Stomach (tissue), 9 donors: ENCODE results near the gene VPS4B. TPM values are rescaled to one million over a fixed set of nuclear protein-coding genes. Genes with fewer than 3 reads are reported as not detected.

Experiments
- DNase-seq, 2 donors: peaks; one replicate each; pipeline versions ENCODE4 v3.0.0 to v3.0.0-alpha.2; 2013 to 2019
- H3K27ac ChIP-seq, 5 donors: fragments of 200-600 bp in 4 of 5; sonication (generic) in 4 of 5; one replicate each; pipeline ENCODE4 v1.5.1; 2013 to 2019; ENCODE audit warnings: mild to moderate bottlenecking in 1 of 5, moderate library complexity in 1 of 5
- H3K27me3 ChIP-seq, 3 donors: fragments of 200-600 bp; sonication (generic); one replicate each; pipeline ENCODE4 v1.5.1; 2017 to 2019; ENCODE audit warnings: mixed run types in 1 of 3
- H3K36me3 ChIP-seq, 4 donors: fragments of 200-600 bp; sonication (generic); 1 replicate in 3 of 4; 2 replicates in 1 of 4; pipeline ENCODE4 v1.5.1; 2016 to 2019
- H3K4me1 ChIP-seq, 4 donors: fragments of 200-600 bp; sonication (generic); one replicate each; pipeline ENCODE4 v1.5.1; 2016 to 2019
- H3K4me3 ChIP-seq, 4 donors: fragments of 200-600 bp; sonication (generic) in 3 of 4; one replicate each; pipeline ENCODE4 v1.5.1; 2016 to 2019; ENCODE audit warnings: mild to moderate bottlenecking in 1 of 4
- H3K9me3 ChIP-seq, 4 donors: fragments of 200-600 bp; sonication (generic); one replicate each; pipeline ENCODE4 v1.5.1; 2016 to 2019
- EP300 ChIP-seq: sonication (generic); formaldehyde crosslinking; IDR thresholded peaks from one replicate; pipeline ENCODE4 v1.6.1; 2017; ENCODE audit warnings: antibody characterized with exemption
- POLR2A ChIP-seq, 4 donors: fragments of 450-650 bp; IDR thresholded peaks; one replicate each; pipeline ENCODE4 v1.6.1; 2016; ENCODE audit warnings: antibody characterized with exemption in 4 of 4, control low read depth in 2 of 4, mild to moderate bottlenecking in 1 of 4, moderate library complexity in 1 of 4
- POLR2AphosphoS5 ChIP-seq, 3 donors: sonication (generic); formaldehyde crosslinking; IDR thresholded peaks; one replicate each; pipeline ENCODE4 v1.6.1; 2016; ENCODE audit warnings: antibody characterized with exemption in 3 of 3
- whole genome bisulfite sequencing, 5 donors: extraction: QIAGEN DNeasy Blood & Tissue Kit in 3 of 5; methylation state at CpG; one replicate each; pipeline versions ENCODE4 v1.1.5 to v1.1.7; 2013 to 2018; 5-methylcytosine and 5-hydroxymethylcytosine counted together
- intact Hi-C: fragments of 100-400 bp; cut with DNase I; formaldehyde crosslinking; loops from one replicate; pipeline ENCODE4 v1.15.1; 2023; ENCODE audit warnings: low total_unique reads
- polyA plus RNA-seq, 3 donors: library from polyadenylated mRNA; stranded (reverse); fragments of 200-250 nt; gene quantifications; one replicate each; pipeline ENCODE4 v1.2.3, GENCODE V29; 2013
- total RNA-seq, 5 donors: library from RNA; depleted of rRNA; stranded (reverse); fragments of >200 nt; gene quantifications; one replicate each; pipeline versions ENCODE4 v1.1.0 to v1.2.3, GENCODE V29; 2014 to 2016
- TF ChIP-seq, protein P1 (sequence below), 7 experiments: fragments of 450-650 bp in 4 of 7; fragments of 200-600 bp in 3 of 7; sonication (generic) in 3 of 7; IDR thresholded peaks; one replicate each; pipeline ENCODE4 v1.5.1; 2016 to 2019; ENCODE audit warnings: antibody characterized with exemption in 7 of 7, control low read depth in 2 of 7, mild to moderate bottlenecking in 1 of 7
- donor health status: healthy with polysubstance abuse.
- donor health status: Bipolar disorder and iron deficiency.
- donor health status: healthy.

VPS4B gene
- total and polyA plus RNA-seq, 8 donors, result 11.3 to 108 (median 30.8) TPM

DNA sequence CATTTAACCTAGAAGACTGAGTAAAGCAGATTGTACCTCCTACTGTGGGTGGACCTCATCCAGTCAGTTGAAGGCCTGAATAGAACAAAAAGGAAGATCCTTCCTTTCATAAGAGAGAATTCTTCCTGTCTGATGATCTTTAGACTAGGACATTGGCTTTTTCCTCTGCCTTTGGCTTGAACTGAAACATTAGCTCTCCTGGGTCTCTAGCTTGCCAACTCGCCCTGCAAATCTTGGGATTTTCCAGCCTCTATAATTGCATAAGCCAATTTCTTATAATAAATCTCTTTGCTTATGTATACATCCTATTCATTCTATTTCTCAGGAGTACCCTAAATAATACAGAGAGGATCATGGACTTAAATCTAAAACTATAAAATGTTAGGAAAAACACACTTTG, 49.1 kb downstream of the VPS4B start:
- intact Hi-C loops, result no loop called here
- Histone ChIP-seq H3K36me3 (no peaks in the 10 kb centered on the region), H3K27ac (no peak overlapping the region), H3K4me1 (peaks cover 0 to 6% (median 4%) of the 10 kb centered on the region in 4 donors), H3K4me3 (no peak overlapping the region), H3K9me3 (peaks cover 0 to 9% (median 8%) of the 10 kb centered on the region in 4 donors), H3K27me3 (no peaks in the 10 kb centered on the region)
- WGBS, 5 donors, result 85 to 94% (median 92%) methylated on average over 1 of the region's 1 CpG
- TF ChIP-seq POLR2A (IDR thresholded peaks at IDR 0.05) (no peak), EP300 (no peak), POLR2AphosphoS5 (IDR thresholded peaks at IDR 0.05) (no peak)
- TF ChIP-seq, protein P1, sequence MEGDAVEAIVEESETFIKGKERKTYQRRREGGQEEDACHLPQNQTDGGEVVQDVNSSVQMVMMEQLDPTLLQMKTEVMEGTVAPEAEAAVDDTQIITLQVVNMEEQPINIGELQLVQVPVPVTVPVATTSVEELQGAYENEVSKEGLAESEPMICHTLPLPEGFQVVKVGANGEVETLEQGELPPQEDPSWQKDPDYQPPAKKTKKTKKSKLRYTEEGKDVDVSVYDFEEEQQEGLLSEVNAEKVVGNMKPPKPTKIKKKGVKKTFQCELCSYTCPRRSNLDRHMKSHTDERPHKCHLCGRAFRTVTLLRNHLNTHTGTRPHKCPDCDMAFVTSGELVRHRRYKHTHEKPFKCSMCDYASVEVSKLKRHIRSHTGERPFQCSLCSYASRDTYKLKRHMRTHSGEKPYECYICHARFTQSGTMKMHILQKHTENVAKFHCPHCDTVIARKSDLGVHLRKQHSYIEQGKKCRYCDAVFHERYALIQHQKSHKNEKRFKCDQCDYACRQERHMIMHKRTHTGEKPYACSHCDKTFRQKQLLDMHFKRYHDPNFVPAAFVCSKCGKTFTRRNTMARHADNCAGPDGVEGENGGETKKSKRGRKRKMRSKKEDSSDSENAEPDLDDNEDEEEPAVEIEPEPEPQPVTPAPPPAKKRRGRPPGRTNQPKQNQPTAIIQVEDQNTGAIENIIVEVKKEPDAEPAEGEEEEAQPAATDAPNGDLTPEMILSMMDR (IDR thresholded peaks at IDR 0.05), result no peak
- DNase-seq, result peak in 1 of 2 donors; percentile 34

DNA sequence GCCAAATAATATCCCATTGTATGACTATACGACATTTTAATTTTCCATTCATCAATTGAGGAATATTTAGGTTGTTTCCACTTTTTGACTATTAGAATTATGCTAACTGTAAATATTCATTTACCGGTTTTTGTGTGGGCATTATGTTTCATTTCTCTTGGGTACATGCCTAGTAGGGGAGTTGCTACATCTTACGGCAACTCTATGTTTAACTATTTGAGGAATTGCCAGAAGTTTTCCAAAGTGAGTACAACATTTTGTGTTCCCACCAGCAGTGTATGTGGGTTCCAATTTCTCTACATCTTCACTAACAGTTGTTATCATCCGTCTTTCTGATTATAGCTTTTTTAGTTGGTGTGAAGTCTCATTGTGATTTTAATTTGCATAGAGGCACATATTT, 53.7 kb downstream of the VPS4B start:
- no peak overlapping the region for H3K27ac ChIP-seq
- no peak overlapping the region for H3K4me3 ChIP-seq
- no peaks in the 10 kb centered on the region for H3K36me3 ChIP-seq
- intact Hi-C loops, result no loop called here
- 71 to 87% (median 83%) methylated on average over 4 of the region's 4 CpGs for WGBS, 5 donors
- H3K4me1 ChIP-seq, result peaks cover 5 to 36% (median 26%) of the 10 kb centered on the region in 4 donors
- no peaks in the 10 kb centered on the region for H3K27me3 ChIP-seq
- no peaks in the 10 kb centered on the region for H3K9me3 ChIP-seq
- TF ChIP-seq, protein P1 (IDR thresholded peaks at IDR 0.05), result no peak
- DNase-seq, result no peak

DNA sequence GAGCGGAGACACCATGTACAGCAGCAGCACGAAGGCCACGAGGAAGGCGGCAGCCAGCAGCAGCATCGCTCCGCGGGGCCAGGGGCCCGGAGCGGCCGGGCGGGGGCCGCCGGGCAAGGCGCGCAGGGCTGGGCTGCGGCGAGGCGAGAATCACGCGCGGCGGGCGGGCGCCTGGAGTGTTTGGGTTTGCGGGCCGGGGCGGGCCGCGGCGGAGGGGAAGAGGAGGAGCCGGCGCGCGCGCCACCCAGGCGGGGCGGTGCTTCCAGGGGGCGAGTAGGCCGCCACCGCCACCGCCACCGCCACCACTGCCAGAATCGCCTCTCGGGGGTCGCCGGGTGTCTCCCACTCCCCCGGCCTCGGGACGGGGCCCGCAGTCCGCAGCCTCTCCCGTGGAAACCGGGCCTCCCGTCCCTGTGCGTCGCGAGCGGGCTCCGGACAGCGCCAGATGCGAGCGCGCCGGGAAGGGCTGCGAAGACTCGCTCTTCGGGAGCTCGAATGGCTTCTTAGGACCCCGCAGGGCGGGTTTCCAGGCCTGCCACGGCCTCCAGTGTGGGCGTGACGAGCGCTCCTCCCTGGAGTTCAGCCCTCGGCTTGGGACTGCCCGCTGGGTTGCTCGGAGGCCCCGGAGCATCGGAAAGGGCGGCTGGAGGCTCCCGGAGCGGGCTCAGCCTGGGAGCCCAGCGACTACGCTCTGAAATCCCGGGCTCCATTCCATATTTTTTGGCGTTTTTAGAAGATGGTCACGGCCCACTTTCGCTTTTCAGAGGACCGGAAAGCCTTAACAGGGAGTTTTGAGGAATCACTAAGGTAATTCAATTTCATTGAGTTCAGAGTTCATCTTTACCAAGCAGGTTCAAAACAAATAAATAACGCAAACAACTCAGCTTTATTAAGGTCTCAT, 55.0 kb downstream of the VPS4B start, which contains the start of gene KDSR:
KDSR (minus strand) TSS at position 154 of the 901 bp plus-strand sequence; CDS start at position 66, 88 bp downstream.
- Histone ChIP-seq H3K9me3 (no peaks in the 10 kb centered on the region), H3K27ac (peak within 1 kb of the TSS; percentile 92 to 98 (median 96)), H3K4me1 (peaks cover 5 to 36% (median 26%) of the 10 kb centered on the region in 4 donors), H3K4me3 (peak within 1 kb of the TSS; percentile 89 to 97 (median 94)), H3K27me3 (no peaks in the 10 kb centered on the region), H3K36me3 (peaks cover 0 to 7% (median 6%) of the 10 kb centered on the region in 4 donors)
- peak; percentile 94 to 99 for DNase-seq
- intact Hi-C loops, result no loop called here
- TF ChIP-seq POLR2A (IDR thresholded peaks at IDR 0.05), result peak in 2 of 4 donors; percentile 45 to 65
- peak; percentile 53 to 77 (median 76) for TF ChIP-seq POLR2AphosphoS5 (IDR thresholded peaks at IDR 0.05)
- TF ChIP-seq, protein P1 (IDR thresholded peaks at IDR 0.05), result no peak
- no peak for TF ChIP-seq EP300
- 0 to 1% (median 0%) methylated on average over 15 to 90 of the region's 90 CpGs for WGBS, 5 donors

DNA sequence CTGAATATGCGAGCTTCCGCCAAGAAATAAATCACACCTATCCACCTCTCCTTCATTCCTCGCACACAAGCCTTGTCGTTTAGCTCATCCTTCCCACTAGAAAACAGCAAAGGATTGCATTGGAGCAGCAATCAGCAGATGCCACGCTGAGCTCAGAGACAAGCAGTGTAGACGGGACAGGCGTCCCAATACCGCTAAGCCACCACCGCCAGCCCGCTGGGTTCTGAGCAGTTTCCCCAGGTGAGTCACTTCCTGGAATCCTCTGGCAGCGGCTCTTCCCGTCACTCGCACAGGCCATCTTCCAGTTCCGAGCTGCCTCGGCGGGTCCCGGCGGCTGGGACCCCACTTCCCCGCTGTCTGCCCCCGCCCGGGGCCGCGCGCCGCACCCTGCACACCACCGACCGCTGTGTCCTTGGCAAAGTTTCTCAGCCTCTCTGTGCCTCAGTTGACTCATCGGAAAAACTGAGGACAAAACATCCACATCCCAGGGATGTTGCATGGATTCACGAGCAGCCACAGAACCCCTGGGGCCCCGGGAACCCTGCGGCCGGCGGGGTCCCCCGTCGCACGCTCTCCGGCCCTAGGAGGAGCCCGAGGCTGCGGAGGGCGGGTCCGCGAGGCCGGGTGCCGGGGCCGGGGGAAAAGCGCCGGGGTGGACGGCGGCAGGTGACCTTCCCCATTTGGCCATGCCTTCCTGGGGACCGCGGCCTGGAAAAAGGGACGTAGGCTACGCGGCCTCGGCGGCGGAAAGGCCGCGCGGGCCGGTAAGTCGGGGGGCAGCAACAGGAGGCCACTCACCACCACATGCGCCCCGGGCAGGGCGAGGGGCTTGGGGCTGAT, 55.8 kb downstream of the VPS4B start:
- Histone ChIP-seq H3K4me1 (peaks cover 5 to 36% (median 26%) of the 10 kb centered on the region in 4 donors), H3K27ac (peak overlapping the region; percentile 92 to 98 (median 96)), H3K4me3 (peak overlapping the region; percentile 89 to 97 (median 94)), H3K27me3 (no peaks in the 10 kb centered on the region), H3K9me3 (no peaks in the 10 kb centered on the region), H3K36me3 (peaks cover 0 to 15% (median 15%) of the 10 kb centered on the region in 4 donors)
- intact Hi-C loops, result no loop called here
- peak in 1 of 3 donors; percentile 41 for TF ChIP-seq POLR2AphosphoS5 (IDR thresholded peaks at IDR 0.05)
- no peak for TF ChIP-seq POLR2A (IDR thresholded peaks at IDR 0.05)
- TF ChIP-seq, protein P1 (IDR thresholded peaks at IDR 0.05), result no peak
- no peak for TF ChIP-seq EP300
- 0 to 2% (median 0%) methylated on average over 22 to 65 of the region's 65 CpGs for WGBS, 5 donors
- DNase-seq, result peak; percentile 67 to 77
